Germinal center (tissue), 1 donor: ENCODE measurements around the gene GALNT9.

ENCODE experiments used
- DNase-seq: peaks from one replicate; pipeline ENCODE4 v3.0.0; 2012; ENCODE audit warnings: mixed read lengths, low spot score

Gene GALNT9

DNA sequence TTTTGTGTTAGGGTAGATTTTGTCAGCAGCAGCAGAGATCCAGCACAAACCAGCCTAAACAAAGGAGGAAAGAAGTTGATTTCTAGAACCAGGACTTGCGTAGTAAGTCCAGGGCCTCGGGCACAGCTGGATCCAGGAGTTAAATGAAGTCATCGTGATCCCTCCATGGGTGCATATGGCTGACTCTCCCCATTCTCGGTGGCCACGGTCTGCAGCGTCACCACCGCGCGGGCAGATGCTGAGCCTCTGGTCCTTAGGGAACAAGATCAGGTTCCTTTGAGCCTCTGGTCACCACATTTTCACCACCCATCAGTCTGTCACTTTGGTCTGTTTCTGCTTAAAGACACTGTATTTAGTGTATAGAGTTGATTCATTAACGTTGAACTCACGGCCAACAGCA, 14.8 kb upstream of the GALNT9 start:
- DNase-seq: no peak

DNA sequence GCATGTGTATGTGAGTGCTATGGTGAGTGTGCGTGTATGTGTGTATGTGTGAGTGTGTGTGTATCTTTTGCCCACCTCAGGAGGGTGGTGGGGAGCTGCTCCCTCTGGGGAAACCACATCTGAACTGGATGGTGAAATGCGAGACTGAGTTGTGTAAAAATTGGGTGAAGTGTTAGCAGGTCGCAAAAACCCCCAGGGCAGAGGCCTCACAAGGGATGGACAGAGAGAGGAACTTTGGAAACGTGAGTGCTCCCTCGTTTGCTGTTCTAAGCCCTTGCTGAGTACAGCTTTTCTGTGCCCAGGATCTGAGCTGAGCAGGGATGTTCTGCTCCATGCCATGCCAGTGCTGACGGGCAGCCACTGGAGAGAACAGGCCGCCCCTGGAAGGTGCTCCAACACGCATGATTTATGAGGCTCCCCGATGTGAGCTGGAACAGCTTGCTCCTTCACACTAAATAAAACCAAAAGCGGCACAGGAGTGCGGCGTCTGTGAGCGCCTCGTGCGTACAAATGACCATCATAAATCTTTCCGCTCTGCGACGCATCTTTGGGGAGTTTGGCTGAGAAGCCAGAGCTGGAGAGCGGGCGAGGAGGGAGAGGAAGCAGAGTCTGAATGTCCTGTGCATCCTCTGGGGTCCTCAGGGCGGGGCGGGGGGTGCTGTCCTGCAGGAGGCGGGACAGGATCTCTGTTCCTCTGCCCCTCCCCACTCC, 14.1 kb upstream of the GALNT9 start:
- DNase-seq: no peak

DNA sequence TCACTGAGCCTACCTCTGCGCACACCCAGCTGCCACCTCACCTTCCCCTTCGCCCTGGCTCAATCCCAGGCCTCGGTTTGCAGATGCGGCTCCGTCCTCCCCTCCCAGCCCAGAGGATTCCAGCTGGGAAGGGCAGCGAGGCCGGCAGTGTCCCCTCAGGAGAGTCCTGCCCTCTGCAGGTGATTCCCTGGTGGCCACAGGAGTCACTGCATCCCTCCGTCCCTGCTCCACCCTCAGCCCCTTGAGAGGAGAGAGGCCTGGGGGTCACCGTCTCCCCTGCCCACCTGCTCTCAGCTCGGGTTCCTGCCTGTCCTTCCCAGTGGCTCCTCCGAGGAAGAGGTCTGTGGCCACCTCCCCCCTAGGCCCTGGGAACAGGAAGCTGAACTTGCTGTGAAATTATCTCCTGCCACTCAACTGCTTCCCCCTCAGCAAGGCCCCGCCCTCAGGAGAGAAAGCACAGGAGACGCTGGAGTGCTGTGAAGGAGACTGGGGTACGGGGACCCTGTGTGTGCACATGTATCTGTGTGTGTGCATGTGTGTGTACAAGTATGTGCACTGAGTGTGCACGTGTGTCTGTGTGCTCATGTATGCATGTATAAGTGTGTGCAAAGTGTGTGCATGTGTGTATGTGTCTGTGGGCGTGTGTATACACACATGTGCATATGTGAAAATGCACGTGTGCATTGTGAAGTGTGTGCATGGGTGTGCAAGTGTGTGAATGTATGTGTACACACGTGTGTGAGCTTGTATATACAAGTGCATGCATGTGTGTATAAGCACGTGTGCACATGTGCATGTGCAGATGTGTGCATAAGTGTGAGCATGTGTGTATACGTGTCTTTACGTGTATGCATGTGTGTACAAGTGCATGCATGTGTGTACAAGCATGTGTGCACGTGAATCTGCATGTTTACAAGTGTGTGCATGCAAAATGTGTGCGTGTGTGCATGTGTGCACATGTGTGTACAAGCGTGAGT, 13.2 kb upstream of the GALNT9 start:
- DNase-seq: no peak

DNA sequence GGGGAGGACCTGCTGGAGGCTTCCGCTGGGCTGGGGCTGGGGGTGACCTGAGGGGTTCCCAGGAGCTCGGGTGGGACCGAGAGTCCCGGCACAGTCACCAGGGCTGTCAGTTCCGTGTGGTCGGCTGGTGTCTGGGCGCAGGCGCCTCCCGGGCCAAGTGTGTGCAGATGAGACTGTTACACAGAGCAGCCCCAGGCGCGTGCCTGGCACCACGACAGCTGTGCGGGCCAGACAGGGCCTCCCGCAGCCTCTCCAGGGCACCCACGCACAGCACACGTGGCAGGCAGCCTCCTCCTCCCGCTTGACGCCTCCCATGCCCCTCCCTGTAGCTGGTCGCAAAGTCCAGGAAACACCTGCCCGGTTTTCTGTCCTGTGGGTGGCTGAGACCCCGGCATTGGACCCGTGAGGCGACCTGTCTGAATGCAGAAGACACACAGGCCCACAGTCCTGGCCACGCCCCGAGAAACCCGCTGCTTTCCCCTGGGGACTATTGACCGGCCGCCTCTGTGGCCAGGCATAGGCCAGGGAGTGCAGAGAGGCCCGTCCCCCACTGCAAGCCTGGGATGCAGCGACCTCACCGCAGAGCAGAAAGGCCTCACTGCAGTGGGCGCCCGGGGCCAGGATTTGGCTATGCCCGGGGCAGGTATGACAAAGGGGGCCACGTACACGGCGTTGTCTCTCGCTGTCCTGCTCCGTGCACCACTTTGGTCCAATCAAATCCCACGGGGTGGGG, 12.1 kb upstream of the GALNT9 start:
- DNase-seq: no peak

DNA sequence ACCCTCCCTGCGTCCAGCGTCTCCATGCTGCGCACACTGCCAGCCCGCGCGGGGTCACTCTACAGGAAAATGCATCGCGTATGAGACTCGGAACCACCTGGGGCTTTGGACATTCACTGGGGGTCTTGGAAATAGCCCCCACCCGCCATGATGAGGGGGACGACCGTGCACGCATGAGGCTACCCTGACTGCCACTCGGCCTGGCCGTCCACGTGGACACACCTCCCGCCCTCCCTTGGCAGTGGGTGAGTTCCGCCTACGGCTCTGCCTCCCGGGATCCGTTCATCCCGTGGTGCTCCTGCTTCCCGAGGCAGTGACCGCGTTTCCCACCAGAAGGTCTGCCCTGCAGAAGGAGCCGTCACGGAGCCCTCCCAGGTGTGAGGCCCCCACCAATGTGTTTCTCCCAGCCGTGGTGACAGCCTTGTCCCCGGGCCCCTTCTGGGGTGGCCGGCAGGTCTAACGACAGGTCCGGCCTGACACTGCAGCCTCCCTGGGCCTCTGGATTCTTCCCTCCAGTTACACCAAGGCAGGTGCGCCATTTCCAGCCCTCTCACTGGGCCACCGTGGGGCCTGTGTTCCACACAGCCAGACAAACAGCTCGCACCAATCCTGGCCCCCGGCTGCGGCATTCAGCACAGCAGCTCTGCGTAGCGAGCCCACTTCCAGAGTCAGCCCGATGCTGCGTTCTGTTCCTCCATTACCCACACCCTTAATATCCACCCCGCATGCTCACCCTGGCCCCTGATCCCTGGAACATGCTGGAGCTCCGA, 11.1 kb upstream of the GALNT9 start:
- DNase-seq: no peak

DNA sequence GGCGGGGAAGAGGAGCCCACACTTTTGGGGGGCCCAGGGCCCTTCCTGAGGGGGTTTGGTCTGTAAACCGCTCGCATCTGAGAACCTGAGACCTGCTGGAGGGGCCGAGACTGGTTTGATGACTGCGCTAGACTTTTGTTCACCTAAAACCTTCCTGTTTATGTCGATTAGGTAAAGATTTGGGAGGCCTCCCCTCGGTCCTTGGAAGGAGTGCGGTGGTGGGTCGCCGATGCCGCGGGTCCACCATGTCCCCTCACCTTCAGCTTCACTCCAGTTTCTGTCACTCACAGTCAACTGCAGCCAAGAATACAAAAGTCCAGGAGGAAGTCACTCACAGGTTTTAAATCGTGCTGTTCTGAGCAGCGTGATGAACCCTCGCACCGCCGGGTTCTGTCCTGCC, 10.5 kb upstream of the GALNT9 start:
- no peak for DNase-seq

DNA sequence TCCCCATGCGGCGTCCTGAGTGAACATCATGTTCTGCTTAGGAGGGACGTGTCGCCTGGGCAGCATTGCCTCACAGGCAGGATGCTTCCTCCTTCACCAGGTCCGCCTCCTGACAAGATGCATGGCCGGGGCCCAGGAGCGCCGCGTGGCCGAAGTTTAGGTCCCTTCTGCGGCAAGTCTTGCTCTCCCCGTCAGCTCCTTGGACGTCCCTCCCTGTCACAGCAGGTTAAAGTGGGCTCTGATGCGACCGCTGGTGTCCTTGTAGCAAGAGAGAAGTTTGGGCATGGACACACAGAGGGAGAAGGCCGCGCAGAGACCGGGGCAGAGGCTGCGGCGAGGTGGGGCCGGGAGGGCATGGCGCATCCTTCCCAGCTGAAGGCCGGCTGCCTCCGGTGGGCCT, 9.4 kb upstream of the GALNT9 start:
- DNase-seq: no peak

DNA sequence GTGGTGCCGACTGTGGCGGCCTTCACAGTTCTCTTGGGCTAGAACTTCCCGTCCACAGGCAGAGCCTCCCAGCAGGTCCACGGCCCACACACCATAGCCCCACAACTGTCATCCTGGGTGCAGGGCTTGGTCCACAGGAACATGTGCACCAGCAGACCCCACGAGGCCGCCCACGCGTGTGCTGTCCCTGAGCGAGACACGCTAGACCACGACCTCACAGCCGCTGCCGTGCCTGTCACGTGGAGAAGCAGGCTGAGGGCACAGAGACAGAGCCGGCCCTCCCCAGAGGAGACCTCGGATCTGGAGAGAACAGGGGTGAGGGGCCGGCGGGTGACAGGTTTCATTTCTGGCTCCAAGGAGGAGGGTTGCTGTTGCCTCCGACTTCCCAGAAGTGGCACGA, 8.9 kb upstream of the GALNT9 start:
- DNase-seq: no peak

DNA sequence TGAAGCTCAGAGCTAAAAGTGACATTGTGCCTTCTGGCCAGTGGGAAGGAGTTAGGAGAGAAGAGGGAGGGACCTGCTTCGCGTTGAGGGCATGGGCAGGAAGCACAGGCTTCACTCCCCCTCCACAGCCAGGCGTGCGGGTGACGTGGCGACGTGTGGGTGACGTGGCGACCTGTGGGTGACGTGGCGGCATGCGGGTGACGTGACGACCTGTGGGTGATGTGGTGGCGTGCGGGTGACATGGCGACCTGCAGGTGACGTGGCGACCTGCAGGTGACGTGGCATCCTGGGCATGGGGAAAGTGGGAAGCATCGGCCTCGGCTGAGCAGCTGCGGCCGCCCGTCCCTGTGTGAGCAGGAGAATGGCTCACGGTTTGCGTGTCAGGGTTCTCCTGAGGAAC, 8.2 kb upstream of the GALNT9 start:
- no peak for DNase-seq

DNA sequence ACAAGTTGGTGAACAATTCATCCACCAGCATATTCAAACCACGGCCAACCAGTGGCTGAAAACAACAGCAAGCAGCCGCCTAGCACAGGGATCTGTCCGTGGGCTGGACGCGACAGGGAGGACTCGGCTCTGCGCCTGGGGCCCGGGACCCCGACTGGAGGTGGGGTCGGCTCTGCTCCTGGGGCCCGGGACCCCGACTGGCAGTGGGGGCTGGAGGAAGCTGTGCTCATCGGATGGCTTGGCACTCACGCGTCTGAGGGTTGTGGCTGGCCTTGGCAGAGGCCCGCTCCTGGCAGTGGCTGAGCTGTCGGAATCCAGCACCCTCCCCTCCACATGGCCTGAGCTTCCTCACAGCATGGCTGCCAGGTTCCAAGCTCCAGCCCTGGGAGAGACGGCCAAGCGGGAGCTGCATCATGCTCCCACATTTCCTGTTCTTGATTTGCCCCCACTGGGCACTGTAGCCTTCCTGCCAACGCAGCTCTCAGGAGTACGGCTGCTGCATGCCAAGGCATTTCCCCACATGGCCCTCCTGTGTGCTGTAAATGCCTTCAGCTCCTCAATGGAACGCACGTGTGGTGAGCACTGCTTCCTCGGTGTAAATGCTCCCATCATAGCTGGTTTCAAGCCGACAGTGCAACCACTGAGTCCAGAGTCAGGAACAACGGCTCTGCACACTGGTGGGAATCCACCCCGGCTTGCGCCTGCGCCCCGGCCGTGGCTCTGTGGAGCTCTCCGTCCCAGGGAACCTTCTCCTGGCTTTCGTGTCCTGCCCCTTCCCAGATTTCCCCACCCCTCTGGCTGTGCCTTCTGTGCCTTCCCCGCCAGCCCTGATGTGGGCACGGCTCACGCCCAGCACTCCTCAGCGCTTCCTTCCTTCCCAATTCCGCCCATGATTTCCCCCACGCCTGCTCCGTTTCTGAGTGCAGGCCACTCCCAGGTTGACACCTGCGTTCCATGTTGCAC, 7.3 kb upstream of the GALNT9 start:
- DNase-seq: no peak

DNA sequence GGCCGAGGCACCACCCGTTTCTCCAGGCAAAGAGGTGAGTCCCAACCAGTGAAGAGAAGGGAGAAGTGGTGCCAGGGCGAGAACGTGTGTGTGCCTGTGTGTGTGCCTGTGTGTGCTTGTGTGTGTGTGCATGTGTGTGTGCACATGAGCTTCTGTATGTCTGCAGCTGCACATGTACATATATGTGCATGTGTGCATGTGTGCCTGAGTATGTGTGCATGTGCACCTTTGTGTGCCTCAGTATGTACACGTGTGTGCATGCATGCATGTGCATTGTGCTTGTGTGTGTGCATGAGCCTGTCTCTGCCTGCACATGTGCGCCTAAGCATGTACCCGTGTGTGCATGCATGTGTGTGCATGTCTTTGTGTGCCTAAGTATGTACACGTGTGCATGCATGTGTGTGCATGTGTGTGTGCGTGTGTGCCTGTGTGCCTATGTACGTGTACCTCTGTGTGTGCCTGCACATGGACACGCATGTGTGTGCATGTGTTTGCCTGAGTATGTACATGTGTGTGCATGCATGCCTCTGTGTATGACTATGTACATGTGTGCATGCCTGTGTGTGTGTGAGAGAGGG, 5.9 kb upstream of the GALNT9 start:
- no peak for DNase-seq

DNA sequence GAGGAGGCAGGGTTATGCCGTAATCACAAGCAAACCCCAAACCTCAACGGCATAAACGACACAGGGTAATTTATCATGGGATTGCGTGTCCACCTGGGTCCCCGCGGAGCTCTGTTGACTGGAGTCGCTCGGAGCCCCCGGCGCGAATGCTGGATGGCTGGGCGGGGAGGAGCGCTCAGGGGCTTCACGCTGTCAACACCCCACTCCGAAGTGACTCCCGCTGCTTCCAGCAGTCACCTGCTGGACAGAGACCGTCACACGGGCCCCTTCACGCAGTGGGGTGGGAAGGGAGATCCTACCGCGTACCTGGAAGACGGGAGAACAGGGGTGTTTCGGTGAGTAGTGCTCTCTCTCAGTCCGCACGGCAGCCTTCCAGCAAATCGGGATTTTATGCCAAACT, 4.4 kb upstream of the GALNT9 start:
- no peak for DNase-seq

DNA sequence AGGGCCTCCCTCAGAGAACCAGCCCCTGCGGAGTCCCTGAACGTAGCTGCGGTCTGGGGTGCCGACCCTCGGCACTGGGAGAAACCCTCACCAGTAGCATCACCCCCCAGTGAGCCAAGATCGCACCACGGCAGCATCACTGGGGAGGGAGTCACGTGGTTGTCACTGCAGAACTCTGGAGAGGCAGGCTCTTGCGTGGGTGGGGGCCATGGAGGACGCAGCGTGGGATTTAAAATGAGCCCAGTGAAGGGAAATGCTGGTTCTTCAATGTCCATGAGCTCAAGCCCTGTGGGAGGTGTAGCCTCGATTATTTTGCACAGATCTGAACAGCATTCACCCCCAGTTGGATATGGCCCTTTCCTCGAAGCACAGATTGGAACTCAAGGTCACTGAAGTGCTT, 3.9 kb upstream of the GALNT9 start:
- no peak for DNase-seq

DNA sequence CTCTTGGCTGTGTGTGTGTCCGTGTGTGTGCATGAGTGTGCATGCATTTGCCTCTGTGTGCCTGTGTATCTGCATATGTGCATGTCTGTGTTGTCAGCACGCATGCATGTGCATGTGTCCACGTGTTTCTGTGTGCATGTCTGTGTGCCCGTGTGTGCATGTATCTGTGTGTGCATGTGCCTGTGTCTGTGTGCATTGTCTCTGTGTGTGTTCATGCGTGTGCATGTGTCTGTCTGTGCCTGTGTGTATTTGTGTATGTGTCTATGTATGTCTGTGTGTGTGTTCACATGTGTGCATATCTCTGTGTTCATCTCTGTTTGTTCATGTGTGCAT, 1.1 kb upstream of the GALNT9 start:
- no peak for DNase-seq

DNA sequence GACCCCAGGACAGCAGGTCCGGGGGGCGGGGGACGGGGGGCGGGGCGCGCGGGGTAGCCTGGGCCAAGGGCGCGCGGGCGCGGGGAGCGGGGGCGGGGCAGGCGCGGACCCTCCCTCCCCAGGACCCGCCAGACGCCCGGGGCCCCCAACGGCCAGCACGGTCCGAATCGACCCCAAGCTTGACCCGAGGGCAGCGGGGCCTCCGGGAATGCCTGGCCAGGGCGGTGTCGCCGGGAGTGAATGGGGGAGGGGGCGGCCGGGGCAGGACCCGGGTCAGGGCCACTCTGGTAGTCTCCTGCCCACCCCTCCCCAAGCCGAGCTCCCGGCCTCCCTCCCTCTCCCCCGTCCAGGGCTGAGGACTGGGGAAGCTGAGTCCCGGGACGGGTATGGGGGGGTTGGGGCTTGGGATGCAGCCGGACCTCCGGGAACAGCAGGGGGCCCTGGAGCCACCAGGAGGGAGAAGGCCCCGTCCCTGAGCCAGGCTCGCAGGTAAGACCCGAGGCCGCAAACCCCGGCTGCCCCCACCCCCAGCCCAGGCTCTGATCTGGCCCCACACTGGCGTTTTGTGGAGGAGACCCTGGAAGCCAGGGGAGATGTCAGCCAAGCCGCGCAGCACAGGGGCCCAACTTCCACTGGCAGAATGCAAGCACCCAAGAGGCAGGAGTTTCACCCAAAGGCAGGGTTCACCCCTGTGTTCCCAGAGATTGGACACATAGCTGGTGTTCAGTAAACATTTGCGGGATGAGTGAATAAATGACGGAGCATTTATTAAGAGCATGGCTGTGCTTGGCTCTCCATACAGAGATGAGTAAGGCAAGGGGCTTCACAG, 545 bp upstream of the GALNT9 start:
- DNase-seq: no peak

DNA sequence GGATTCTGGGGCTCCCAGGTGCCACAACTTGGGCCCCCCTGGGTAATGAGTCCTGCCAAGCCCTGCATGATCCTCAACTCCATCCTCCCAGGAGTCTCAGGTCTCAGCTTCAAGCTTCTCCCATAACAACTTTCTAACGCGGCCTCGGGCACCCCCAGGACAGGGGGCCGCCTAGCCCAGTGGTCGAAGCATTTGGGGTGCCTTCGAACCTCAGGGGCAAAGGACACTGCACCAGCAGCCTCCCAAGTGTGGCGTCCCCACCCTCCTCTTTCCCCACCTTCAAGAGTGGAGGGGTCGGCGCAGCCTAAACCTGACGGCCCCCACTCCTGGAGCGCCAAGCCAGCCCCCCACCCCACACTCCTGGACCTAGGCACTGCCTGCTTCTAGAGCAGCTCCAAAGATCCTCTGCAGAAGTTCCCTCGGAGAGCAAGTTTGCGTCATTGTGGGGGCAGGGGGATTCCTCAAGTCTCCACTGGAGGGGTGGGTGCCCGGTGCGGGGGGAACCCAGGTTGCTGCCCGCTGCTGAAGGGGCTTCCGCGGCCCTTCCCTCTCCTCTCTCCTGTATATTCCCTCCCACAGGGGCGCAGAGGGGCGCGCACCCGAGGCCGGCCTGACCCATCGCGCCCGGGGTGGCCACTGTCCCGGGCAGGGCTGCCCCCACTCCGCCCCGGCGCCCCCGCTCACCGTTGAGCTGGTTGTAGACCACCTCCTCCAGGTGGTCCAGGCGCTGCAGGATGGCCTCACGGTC, 933 bp downstream of the GALNT9 start:
- no peak for DNase-seq

DNA sequence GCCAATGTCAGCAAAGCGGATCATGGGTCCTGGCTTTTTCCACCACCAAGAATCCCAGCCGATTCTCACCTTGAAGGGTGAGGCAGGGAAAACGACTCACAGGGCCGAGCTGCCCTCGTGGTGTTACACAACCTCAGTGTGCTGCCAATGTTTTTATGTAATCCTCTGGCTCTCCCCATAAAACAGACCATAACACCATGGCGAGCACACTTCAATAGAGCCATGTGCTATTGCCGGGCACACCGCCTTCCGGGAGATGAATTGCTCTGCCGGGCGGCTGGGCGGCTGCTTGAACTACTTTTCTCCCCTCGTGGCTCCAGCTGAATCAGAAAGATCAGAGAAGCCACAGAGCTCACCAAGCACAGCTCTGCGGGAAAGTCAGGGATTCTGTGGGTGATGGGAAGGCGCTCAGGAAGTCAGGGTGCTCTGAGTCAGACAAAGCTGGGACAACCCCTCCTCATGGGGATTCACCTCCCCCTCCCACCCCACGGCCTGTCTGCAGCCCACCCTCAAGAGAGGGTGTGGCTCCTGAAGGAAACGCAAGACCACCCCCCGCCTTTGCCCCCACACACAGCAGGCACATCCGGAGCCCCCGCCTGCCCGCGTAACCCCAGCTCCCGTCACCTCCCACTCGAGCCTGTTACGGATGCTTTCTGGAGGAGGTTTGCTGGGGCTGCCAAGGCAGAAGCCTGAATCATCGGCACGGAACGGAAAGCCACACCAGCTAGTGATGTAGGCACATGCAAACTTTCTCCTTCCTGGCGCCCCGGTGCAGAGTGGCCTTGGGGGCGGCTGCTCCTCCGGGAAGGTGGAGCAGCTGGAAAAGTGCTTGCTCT, 1.8 kb downstream of the GALNT9 start:
- no peak for DNase-seq

DNA sequence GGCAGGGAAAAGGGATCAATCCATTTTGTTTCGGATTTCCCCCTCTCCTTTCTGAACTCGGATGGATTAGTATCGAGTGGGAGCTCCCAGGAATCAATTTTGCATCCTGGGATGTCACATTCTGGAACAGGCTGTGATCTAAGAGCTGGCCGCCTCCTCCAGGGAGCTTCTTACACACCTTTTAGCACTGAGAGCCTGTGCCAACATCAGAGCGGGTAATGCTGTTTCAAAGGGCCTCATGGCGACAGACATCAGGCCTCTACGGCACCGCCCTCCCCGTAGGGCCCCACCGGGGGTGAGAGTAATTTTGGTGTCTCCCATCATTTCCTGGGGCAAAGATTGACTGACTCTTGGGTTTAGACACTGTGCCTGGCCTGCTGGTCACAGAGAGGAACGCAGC, 2.7 kb downstream of the GALNT9 start:
- no peak for DNase-seq
